Activated CD4-positive, alpha-beta T cell treated with anti-CD3 and anti-CD28 coated beads, Interleukin-2, Interleukin-6, amounts not matched to agents 100 ng/mL and 50 ng/mL, durations not matched to agents 16 hours and 8 hours (primary cell): ENCODE results near the gene LHX6.

ENCODE experiments used
- DNase-seq: peaks from one replicate; pipeline ENCODE4 v3.0.0-alpha.2; 2020

The LHX6 gene

GRCh38 chr9:122228568-122229484 is at the start of gene LHX6:
Gene LHX6, minus strand, starts transcription at chr9:122228957. Its CDS starts 217 bp downstream, at chr9:122228740.
- no peak for DNase-seq

- DNase-seq = no peak
Measured at GRCh38 chr9:122277285-122277897, 48.6 kb upstream of the LHX6 start.

DNA sequence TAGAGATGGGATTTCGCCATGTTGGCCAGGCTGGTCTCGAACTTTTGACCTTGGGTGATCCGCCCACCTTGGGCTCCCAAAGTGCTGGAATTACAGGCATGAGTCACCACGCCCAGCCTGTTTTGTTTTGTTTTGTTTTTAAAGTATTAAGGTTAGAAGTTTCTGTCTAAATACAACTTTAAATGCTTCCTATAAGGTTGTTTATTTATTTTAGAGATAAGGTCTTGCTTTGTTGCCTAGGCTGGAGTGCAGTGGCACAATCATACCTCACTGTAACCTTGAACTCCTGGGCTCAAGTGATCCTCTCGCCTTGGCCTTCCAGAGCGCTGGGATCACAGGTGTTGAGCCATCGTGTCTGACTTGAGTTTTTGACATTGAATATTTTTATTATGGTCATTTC is 47.3 kb upstream of the LHX6 start:
- DNase-seq = no peak

- no peak for DNase-seq
Measured at GRCh38 chr9:122274055-122274454, 45.3 kb upstream of the LHX6 start.

GRCh38 chr9:122268041-122268814 is 39.5 kb upstream of the LHX6 start:
- DNase-seq = no peak

GRCh38 chr9:122265149-122265915 is 36.6 kb upstream of the LHX6 start:
- peak; percentile 58 for DNase-seq

DNA sequence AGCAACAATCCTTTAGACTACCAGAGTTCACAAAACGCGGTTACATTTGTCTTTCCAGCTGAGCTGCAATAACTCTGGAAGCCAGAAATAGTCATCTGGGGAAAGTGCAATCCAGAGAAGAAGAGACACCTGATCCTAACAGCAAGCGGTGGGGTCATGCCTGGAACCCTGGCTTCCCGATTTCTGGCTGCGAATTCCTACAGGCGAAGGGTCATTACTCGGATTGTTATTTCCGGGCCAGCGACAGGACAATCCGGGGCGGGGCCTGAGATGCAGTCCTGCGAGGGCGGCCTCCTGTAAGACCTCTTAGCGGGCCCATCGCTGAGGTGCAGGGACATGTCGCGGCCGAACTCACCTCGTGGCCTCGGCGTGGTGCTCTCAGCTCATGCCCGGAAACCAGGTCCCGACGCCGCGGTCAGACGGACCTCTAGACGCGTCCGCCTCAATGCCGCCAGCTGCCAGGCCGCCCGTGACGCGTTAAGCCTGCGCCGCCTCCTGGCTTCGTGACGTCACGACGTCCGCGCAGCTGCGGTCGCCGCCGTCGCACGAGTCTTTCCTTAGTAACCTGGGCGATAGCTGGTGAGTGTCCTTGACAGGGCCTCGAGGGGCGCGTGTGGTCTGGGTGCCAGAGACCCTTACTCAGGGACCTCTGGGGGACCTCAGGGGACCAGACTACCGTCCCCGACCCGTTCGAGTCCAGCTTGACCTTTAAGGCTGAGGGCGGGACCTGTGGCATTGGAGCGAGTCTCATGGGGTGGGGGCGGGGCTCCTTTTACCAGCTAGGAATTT is 35.8 kb upstream of the LHX6 start, which contains the start of the genes MRRF and RBM18:
Gene MRRF (plus strand): TSS at position 523 of the 789 bp plus-strand sequence. CDS start 6,010 bp downstream, outside the sequence.
Gene RBM18 (minus strand): TSS at position 481 of the 789 bp plus-strand sequence. CDS start 3,348 bp downstream, outside the sequence.
- peak; percentile 92 for DNase-seq

- no peak for DNase-seq
Measured at GRCh38 chr9:122263699-122264349, 35.1 kb upstream of the LHX6 start.

- no peak for DNase-seq
Measured at GRCh38 chr9:122262073-122262472, 33.3 kb upstream of the LHX6 start.

DNA sequence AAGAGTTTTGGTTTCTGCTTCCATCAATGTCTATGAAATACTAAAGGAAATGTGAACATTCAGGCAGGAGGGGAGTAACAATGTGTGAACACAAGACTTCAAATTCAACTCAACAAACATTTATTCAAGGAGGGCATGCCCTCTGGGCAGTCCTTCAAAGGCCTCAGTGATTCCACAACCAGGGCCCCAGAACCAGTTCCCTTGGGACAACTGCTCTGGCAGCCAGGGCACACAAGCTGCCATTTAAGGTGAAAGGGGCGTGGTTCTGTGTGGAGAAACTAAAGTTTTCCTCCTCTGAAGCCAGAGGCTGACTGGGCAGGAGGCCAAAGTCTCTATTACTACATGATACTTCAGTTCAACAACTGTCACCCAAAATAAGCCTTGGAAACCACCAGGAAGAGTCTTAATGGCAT is 32.7 kb upstream of the LHX6 start:
- no peak for DNase-seq

DNA sequence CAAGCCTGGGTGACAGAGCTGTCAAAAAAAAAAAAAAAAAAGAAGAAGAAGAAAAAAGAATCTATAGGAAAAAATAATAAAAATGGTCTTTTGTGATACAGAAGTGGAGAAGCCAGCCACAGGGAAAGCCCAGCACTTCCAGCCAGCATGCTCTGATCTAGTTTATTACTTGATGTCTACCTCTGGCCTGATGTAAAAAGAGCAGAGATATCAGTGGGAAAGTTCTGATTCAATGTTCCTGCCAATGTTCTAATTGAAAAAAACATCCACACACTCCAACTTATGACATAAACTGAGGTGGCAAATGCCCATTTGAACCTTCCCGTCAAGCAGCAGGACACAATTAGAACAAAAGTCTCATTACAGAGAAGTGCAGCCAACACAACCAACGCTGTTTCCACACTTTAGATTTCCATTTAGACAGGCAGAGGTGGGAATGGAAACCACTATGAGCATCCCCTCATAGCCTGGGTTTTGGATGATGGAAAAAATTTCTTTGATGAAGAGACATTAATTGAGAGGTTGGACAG is 30.2 kb upstream of the LHX6 start:
- no peak for DNase-seq

- DNase-seq = no peak
Measured at GRCh38 chr9:122256206-122256605, 27.4 kb upstream of the LHX6 start.

GRCh38 chr9:122254761-122255160 is 26.0 kb upstream of the LHX6 start:
- no peak for DNase-seq

GRCh38 chr9:122252796-122253195 is 24.0 kb upstream of the LHX6 start:
- no peak for DNase-seq

DNA sequence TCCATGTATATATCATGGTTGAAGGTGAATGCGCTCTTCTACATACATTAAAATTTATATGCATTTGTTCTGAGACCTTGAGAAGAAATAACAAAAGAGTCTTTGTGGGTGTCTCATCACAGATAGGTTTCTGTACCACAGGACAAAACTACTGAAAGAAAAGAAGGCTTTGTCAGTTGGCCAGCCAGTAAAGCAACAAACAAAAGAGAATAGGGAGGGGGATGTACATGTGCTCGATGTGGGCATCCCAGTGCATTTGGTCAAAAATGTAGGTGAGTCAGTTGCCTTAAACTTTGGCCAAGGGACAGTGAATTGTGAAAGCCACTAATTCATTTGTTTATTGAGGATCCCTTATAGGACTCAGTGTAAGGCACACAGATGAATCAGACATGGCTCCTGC is 22.6 kb upstream of the LHX6 start:
- no peak for DNase-seq

GRCh38 chr9:122248448-122248865 is 19.7 kb upstream of the LHX6 start:
- DNase-seq = no peak

DNA sequence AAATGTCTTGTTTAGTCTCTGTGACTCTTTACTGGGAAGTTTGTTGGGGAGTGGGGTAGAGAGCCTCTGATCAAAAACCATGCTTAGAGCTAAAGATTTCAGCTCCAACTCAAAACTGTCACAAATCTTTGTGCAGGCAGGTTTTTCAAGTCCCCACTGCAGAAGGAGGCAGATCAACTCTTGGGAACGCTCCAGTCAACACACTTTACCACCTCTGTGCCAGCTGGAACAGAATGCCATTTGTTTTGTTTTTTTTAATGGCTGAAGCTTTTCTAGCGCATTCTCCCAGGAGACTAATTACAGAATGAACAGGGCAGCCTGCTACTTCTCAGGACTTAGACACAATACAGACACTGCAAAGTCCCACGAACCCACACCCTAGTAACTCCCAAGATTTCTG is 17.9 kb upstream of the LHX6 start:
- no peak for DNase-seq

GRCh38 chr9:122244349-122244748 is 15.6 kb upstream of the LHX6 start:
- no peak for DNase-seq

- no peak for DNase-seq
Measured at GRCh38 chr9:122239722-122240121, 11.0 kb upstream of the LHX6 start.

GRCh38 chr9:122236681-122237080 is 7.9 kb upstream of the LHX6 start:
- DNase-seq = no peak
